Gastrocnemius medialis (tissue), 4 donors: ENCODE data around the gene CLDN20.

ENCODE experiments used
- POLR2A ChIP-seq, 2 donors: fragments of 450-650 bp; IDR thresholded peaks; one replicate each; pipeline ENCODE4 v1.6.1; 2017; ENCODE audit warnings: antibody characterized with exemption in 2 of 2, mild to moderate bottlenecking in 2 of 2, moderate library complexity in 2 of 2
- TF ChIP-seq, protein P1 (sequence below), 5 experiments: fragments of 450-650 bp in 3 of 5; fragments of 200-600 bp in 2 of 5; sonication (generic) in 2 of 5; IDR thresholded peaks in 4 of 5; conservative IDR thresholded peaks in 1 of 5; 1 replicate in 4 of 5; 2 replicates in 1 of 5; pipeline ENCODE4 v1.5.1; 2016 to 2019; ENCODE audit warnings: antibody characterized with exemption in 5 of 5, mild to moderate bottlenecking in 3 of 5, moderate library complexity in 3 of 5

- no peak for TF ChIP-seq POLR2A (IDR thresholded peaks at IDR 0.05)
- TF ChIP-seq, protein P1, sequence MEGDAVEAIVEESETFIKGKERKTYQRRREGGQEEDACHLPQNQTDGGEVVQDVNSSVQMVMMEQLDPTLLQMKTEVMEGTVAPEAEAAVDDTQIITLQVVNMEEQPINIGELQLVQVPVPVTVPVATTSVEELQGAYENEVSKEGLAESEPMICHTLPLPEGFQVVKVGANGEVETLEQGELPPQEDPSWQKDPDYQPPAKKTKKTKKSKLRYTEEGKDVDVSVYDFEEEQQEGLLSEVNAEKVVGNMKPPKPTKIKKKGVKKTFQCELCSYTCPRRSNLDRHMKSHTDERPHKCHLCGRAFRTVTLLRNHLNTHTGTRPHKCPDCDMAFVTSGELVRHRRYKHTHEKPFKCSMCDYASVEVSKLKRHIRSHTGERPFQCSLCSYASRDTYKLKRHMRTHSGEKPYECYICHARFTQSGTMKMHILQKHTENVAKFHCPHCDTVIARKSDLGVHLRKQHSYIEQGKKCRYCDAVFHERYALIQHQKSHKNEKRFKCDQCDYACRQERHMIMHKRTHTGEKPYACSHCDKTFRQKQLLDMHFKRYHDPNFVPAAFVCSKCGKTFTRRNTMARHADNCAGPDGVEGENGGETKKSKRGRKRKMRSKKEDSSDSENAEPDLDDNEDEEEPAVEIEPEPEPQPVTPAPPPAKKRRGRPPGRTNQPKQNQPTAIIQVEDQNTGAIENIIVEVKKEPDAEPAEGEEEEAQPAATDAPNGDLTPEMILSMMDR (IDR thresholded peaks at IDR 0.05 in 4 of 5, conservative IDR thresholded peaks at IDR 0.05 in 1 of 5) = no peak
Measured at GRCh38 chr6:155274106-155274505, 10.3 kb downstream of the CLDN20 start.
